ENCODE measurements around the gene BTBD9.
A peak's percentile ranks its signal among the peaks of the same experiment; 100 is the strongest.

BTBD9 gene

DNA sequence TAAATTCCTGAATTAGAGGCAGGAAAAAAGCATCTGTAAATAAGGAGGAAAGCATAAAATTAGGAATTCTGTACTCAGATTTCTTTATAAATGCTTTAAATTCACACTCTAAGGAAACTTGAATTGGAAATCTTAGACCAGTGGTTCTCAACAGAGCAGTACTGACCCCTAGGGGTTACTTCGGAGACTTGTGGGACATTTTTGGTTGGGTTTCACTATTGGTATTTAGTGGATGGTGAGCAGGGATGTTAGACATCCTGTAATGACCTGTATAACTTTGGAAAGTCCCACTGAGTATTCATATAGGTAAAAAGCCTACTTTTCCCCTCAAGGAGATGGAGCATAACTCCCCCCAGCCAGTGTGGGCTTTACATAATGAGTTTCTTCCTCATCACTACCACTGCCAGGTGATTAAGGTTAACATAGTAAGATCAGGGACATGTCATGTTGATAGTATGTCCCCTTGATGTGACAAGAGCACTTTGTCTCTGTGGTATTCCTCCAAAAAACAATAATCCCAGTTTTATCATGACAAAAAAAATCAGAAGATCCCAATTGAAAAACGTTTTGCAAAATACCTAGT lies 32.2 kb upstream of the BTBD9 start:
- TF ChIP-seq POLR2A (IDR thresholded peaks at IDR 0.05; ENCODE audit: low read depth, low read length): no peak
- peak; percentile 15 for DNase-seq (ENCODE audit: insufficient read length, low spot score)
- peak; percentile 84 for FAIRE-seq

DNA sequence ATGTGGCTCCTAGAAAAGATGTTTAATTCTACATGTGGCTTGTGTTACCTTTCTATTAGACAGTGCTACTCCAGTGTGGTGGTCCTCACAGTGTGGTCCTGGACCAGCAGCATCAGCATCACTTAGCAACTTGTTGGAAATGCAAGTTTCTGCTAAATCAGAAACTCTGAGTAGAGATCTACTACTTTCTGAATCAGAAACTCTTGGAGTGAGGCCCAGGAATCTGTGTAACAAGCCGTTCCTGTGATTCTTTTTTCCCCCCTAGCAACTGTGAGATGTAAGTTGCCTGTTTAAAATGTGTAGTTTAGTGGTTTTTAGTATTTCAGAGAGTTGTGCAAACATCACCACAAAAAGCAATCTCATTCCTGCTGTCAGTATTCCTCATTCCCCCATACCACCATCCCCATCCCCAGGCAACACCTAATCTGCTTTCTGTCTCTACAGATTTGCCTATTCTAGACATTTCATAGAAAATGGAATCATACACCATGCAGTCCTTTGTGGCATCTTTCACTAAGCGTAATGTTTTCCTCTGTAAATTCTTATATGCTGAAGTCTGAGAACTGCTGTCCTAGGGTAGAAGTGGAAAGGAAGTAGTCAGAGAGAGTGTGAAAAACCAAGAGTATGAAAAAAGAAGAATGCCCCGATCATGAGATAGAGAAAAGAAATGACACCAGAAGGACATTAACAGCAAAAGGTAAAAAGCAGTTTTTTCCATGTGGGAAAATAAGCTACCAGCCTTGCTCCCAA lies 18.9 kb upstream of the BTBD9 start:
- no peak for DNase-seq (ENCODE audit: insufficient read length, low spot score)

GRCh38 chr6:38656896-38657295 lies 17.2 kb upstream of the BTBD9 start:
- FAIRE-seq (no peak), DNase-seq (ENCODE audit: insufficient read length, low spot score) (no peak)
- TF ChIP-seq POLR2A (IDR thresholded peaks at IDR 0.05; ENCODE audit: low read depth, low read length): no peak

More for the DNA sequence above, 18.9 kb upstream of the BTBD9 start:
- FAIRE-seq: no peak
- TF ChIP-seq POLR2A (IDR thresholded peaks at IDR 0.05; ENCODE audit: low read depth, low read length): no peak

DNA sequence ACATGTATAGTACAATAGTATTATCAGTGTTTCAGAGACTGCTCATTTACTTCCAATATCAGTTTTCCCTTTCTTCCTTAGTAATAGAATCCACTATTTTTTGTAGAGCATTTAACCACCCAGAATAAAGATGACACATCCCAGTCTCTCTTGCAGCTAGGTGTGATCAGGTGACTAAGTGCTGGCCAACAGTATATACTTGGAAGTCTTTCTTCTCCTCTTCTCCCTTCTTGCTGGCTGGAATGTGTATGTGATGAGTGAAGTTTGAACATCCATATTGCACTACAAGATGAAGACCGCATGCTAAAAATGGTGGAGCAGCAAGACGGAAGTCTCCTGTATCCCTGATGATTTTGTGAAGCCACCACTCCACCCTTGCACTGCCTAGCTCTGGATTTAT lies 14.5 kb upstream of the BTBD9 start:
- FAIRE-seq: no peak
- TF ChIP-seq POLR2A (IDR thresholded peaks at IDR 0.05; ENCODE audit: low read depth, low read length): no peak
- no peak for DNase-seq (ENCODE audit: insufficient read length, low spot score)

- no peak for TF ChIP-seq POLR2A (IDR thresholded peaks at IDR 0.05; ENCODE audit: low read depth, low read length)
- FAIRE-seq (no peak), DNase-seq (ENCODE audit: insufficient read length, low spot score) (no peak)
Observed at GRCh38 chr6:38651121-38651784, 11.5 kb upstream of the BTBD9 start.

DNA sequence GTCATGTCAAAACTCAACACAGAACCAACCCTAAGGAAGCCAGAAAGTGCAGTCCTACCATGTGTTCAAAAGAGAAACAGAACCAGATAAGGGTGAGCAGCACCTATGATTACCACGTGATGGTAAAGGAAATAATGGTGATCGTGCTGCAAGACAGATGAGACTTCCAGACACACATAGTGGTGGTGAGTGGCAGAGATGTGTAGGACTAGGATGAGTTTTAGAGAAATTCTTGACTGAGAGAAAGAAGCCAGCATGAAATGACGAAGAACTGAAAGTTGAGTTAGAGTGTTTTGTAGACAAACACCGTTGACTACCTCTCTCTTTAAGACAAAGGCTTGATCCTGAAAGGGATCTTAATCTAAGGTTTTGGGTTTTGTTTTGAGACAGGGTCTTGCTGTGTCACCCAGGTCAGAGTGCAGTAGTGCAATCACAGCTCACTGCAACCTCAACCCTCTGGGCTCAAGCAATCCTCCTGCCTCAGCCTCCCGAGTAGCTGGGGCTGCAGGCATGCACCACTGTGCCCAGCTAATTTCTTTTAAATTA lies 10.6 kb upstream of the BTBD9 start:
- DNase-seq (ENCODE audit: insufficient read length, low spot score) (no peak), FAIRE-seq (peak; percentile 36)
- no peak for TF ChIP-seq POLR2A (IDR thresholded peaks at IDR 0.05; ENCODE audit: low read depth, low read length)

GRCh38 chr6:38649744-38650143 lies 10.0 kb upstream of the BTBD9 start:
- TF ChIP-seq POLR2A (IDR thresholded peaks at IDR 0.05; ENCODE audit: low read depth, low read length): no peak
- no peak for DNase-seq (ENCODE audit: insufficient read length, low spot score)
- FAIRE-seq: no peak

GRCh38 chr6:38648629-38649028 lies 8.9 kb upstream of the BTBD9 start:
- DNase-seq (ENCODE audit: insufficient read length, low spot score): no peak
- no peak for FAIRE-seq
- no peak for TF ChIP-seq POLR2A (IDR thresholded peaks at IDR 0.05; ENCODE audit: low read depth, low read length)

- TF ChIP-seq POLR2A (IDR thresholded peaks at IDR 0.05; ENCODE audit: low read depth, low read length): no peak
- no peak for FAIRE-seq
- no peak for DNase-seq (ENCODE audit: insufficient read length, low spot score)
Observed at GRCh38 chr6:38646166-38646878, 6.6 kb upstream of the BTBD9 start.

GRCh38 chr6:38644951-38645350 lies 5.2 kb upstream of the BTBD9 start:
- DNase-seq (ENCODE audit: insufficient read length, low spot score) (no peak), FAIRE-seq (no peak)
- no peak for TF ChIP-seq POLR2A (IDR thresholded peaks at IDR 0.05; ENCODE audit: low read depth, low read length)

DNA sequence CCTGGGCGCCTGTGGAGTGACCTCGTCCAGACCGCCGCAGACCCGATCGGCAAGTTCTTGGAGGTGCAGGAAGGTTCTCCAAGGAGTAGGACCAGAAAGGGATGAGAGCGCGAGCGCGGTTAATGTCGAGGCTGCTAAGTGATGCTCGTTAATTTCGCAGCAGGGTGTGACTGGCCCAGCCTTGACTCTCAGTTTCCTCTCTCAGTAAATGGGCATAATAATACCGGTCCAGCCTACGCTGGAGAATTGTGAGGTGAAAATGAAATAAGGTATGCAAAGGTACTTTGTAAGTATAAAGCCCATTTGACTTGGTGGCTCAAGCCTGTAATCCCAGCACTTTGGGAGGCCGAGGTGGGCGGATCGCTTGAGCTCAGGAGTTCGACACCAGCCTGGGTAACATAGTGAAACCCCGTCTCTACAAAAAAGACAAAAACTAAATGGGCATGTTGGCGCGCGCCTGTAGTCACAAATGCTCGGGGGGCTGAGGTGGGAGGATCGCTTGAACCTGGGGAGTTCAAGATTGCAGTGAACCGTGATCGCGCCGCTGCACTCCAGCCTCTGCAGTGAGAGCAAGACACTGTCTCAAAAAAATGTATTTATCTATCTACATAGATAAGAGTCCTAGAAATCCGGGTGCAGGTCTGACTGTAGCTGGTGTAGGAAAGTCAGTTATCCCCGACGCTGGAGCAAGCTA lies 634 bp upstream of the BTBD9 start:
- FAIRE-seq (no peak), DNase-seq (ENCODE audit: insufficient read length, low spot score) (no peak)
- peak; percentile 32; the same call in 1 of the 2 replicates for TF ChIP-seq POLR2A (IDR thresholded peaks at IDR 0.05; ENCODE audit: low read depth, low read length)

GRCh38 chr6:38638941-38639497 lies 710 bp downstream of the BTBD9 start:
- DNase-seq (ENCODE audit: insufficient read length, low spot score) (peak; percentile 49), FAIRE-seq (peak; percentile 84)
- TF ChIP-seq POLR2A (IDR thresholded peaks at IDR 0.05; ENCODE audit: low read depth, low read length): no peak

GRCh38 chr6:38637756-38638155 lies 2.0 kb downstream of the BTBD9 start:
- FAIRE-seq: no peak
- no peak for TF ChIP-seq POLR2A (IDR thresholded peaks at IDR 0.05; ENCODE audit: low read depth, low read length)

More at GRCh38 chr6:38637756-38638155, 2.0 kb downstream of the BTBD9 start:
- DNase-seq (ENCODE audit: insufficient read length, low spot score): no peak
